Mesothelial cell of epicardium (in vitro differentiated cells): Measurements from ENCODE around the gene EDEM2. TPM values are rescaled to one million over a fixed set of nuclear protein-coding genes. Genes with fewer than 3 reads are reported as not detected.
"Not testable (repeated sequence)": the region's sequence is repeated elsewhere in the genome, so short reads cannot be mapped to it uniquely, and the experiment has no call there.

Experiments used
- DNase-seq, 2 experiments: peaks; one replicate each; pipeline ENCODE4 v3.0.0; 2021; ENCODE audit warnings: low spot score in 2 of 2; ENCODE audit not compliant: unreplicated experiment in 2 of 2
- H3K27ac Mint-ChIP-seq: 2 replicates; pipeline ENCODE4 v1.8.0; 2021; ENCODE audit warnings: mixed read lengths
- H3K27me3 Mint-ChIP-seq: 2 replicates; pipeline ENCODE4 v1.8.0; 2021; ENCODE audit warnings: low read depth, mixed read lengths
- H3K36me3 Mint-ChIP-seq: 2 replicates; pipeline ENCODE4 v1.8.0; 2021; ENCODE audit warnings: mixed read lengths
- H3K4me1 Mint-ChIP-seq: 2 replicates; pipeline ENCODE4 v1.8.0; 2021; ENCODE audit warnings: mixed read lengths
- H3K4me3 Mint-ChIP-seq: 2 replicates; pipeline ENCODE4 v1.8.0; 2021; ENCODE audit warnings: mild to moderate bottlenecking, moderate library complexity, mixed read lengths
- H3K9me3 Mint-ChIP-seq: 2 replicates; pipeline ENCODE4 v1.8.0; 2021; ENCODE audit warnings: mixed read lengths
- total RNA-seq: library from RNA; stranded (reverse); gene quantifications from 3 replicates; pipeline ENCODE4 v1.2.1, GENCODE V29; 2021
- TF ChIP-seq, protein P1 (sequence below): fragments of 200-600 bp; sonication (generic); IDR thresholded peaks from one replicate; pipeline ENCODE4 v1.5.0; 2021; ENCODE audit warnings: antibody characterized with exemption; ENCODE audit not compliant: unreplicated experiment

The EDEM2 gene
- total RNA-seq, 1 donor from 2014 or later: 16.5 TPM

GRCh38 chr20:35171753-35172433 lies 24.8 kb upstream of the EDEM2 start, which contains the start of gene PROCR:
TSS of gene PROCR (plus strand) at chr20:35172072. CDS start at chr20:35172155, 83 bp downstream.
- no peaks in the 10 kb centered on the region for H3K9me3 Mint-ChIP-seq
- peaks cover 13% of the 10 kb centered on the region for H3K4me1 Mint-ChIP-seq
- H3K27me3 Mint-ChIP-seq: no peaks in the 10 kb centered on the region
- H3K36me3 Mint-ChIP-seq: peaks cover 3% of the 10 kb centered on the region
- H3K4me3 Mint-ChIP-seq: peak within 1 kb of the TSS; percentile 54
- DNase-seq: peak in 1 of 2 experiments; percentile 67
- TF ChIP-seq, protein P1, sequence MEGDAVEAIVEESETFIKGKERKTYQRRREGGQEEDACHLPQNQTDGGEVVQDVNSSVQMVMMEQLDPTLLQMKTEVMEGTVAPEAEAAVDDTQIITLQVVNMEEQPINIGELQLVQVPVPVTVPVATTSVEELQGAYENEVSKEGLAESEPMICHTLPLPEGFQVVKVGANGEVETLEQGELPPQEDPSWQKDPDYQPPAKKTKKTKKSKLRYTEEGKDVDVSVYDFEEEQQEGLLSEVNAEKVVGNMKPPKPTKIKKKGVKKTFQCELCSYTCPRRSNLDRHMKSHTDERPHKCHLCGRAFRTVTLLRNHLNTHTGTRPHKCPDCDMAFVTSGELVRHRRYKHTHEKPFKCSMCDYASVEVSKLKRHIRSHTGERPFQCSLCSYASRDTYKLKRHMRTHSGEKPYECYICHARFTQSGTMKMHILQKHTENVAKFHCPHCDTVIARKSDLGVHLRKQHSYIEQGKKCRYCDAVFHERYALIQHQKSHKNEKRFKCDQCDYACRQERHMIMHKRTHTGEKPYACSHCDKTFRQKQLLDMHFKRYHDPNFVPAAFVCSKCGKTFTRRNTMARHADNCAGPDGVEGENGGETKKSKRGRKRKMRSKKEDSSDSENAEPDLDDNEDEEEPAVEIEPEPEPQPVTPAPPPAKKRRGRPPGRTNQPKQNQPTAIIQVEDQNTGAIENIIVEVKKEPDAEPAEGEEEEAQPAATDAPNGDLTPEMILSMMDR: no peak
- H3K27ac Mint-ChIP-seq: peak within 1 kb of the TSS; percentile 2

- Mint-ChIP-seq H3K4me1 (peaks cover 16% of the 10 kb centered on the region), H3K9me3 (no peaks in the 10 kb centered on the region), H3K36me3 (peaks cover 3% of the 10 kb centered on the region), H3K27me3 (no peaks in the 10 kb centered on the region), H3K27ac (no peak overlapping the region), H3K4me3 (peak overlapping the region; percentile 54)
- DNase-seq: no peak
- TF ChIP-seq, protein P1: no peak
Observed at GRCh38 chr20:35171438-35171752, 24.3 kb upstream of the EDEM2 start.

- not testable (repeated sequence) for H3K27me3 Mint-ChIP-seq, H3K4me3 Mint-ChIP-seq, DNase-seq, H3K9me3 Mint-ChIP-seq, H3K27ac Mint-ChIP-seq, H3K36me3 Mint-ChIP-seq
- peaks cover 17% of the 10 kb centered on the region for H3K4me1 Mint-ChIP-seq
Observed at GRCh38 chr20:35168701-35169409, 21.7 kb upstream of the EDEM2 start.

DNA sequence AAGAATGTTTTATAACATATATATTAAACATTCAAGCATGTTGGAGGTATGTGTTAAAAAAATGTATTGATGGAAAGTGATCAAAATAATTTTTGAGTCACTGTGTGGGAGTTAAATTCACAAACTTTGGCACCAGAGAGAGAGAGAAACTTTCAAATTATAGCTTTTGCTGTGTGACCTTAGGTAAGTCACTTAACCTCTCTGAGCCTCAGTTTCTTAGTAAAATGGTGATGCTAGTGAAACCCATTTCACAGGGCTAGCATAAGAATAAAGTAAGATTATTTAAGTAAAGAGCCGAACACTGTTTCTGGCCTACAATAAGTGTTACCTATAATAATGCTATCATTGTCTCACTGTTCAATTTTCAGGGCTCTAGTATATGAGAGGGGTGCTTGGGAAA lies 20.7 kb upstream of the EDEM2 start:
- H3K4me1 Mint-ChIP-seq: peaks cover 17% of the 10 kb centered on the region
- H3K4me3 Mint-ChIP-seq: no peak overlapping the region
- TF ChIP-seq, protein P1: no peak
- no peaks in the 10 kb centered on the region for H3K27me3 Mint-ChIP-seq
- peaks cover 3% of the 10 kb centered on the region for H3K9me3 Mint-ChIP-seq
- H3K27ac Mint-ChIP-seq: no peak overlapping the region
- H3K36me3 Mint-ChIP-seq: no peaks in the 10 kb centered on the region
- DNase-seq: no peak

DNA sequence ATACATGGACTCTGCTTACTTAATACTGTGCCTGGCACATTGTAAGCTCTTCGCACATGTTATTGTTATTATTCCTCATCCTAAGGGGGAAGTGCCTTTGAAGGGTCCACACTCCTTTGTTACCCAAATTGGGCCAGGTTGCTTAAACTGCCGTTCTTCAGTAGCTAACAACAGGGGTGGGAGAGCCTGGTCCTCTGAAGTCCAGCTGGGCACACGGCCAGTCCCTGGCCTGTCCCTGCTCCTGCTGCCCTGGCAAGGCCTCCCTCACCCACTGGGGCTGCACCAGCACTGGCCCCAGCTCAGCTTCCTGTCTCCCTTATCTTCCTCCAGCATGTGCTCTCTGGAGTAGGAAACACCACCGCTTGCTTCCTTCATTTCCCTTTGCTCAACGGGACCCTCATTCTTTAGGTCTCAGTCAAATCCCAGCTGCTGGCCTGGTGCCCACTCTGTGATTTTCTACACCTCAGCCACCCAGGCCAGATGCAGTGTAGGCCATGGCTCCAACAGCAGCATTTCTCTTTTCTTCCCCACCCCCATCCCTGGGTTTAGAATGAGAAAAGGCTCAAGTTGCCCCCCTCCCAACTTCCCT lies 19.2 kb upstream of the EDEM2 start:
- Mint-ChIP-seq H3K4me1 (peaks cover 5% of the 10 kb centered on the region), H3K27ac (peak overlapping the region; percentile 51), H3K9me3 (peaks cover 5% of the 10 kb centered on the region), H3K36me3 (no peaks in the 10 kb centered on the region), H3K27me3 (no peaks in the 10 kb centered on the region), H3K4me3 (no peak overlapping the region)
- DNase-seq: peak in 1 of 2 experiments; percentile 47
- TF ChIP-seq, protein P1: no peak
